ENCODE results near the gene TUBA3E.
"Not testable (repeated sequence)": the region's sequence is repeated elsewhere in the genome, so short reads cannot be mapped to it uniquely, and the experiment has no call there.

The TUBA3E gene

DNA sequence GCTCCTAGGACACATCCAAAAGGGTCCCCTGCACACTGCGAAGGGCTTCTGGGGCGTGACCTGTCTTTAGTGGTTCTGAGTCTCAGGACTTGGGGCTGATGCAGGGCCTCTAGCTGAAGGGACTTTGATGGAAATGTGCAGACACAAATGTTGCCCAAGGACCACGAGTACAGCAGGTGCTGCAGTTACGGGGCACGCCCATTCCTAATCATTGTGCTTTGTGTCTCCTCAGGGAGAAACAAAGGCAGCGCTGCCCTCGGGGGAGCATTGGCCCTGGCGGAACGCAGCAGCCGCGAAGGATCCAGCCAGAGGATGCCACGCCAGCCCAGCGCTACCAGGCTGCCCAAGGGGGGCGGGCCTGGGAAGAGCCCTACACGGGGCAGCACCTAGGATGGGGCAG, 8.0 kb downstream of the TUBA3E start:
- no peak for DNase-seq

DNA sequence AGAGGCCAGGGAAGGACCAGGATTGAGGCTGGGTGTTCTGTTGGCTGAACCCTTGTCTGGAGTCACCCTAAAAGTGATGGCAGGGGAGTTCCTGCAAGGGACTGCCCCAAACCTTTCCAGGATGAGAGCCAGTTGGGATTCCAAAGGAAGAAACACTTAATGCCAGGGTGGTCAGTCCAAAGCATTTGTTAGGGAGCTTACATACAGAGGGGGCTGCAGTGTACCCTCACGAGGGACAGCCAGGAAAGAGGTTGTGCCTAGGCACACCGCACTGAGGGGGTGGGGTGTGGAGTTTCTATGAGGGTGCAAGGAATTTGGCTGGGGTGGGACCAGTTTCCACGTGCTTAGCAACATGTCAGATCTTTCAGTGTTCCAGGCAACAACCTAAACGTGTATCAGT, 9.3 kb downstream of the TUBA3E start:
- not testable (repeated sequence) for DNase-seq

DNA sequence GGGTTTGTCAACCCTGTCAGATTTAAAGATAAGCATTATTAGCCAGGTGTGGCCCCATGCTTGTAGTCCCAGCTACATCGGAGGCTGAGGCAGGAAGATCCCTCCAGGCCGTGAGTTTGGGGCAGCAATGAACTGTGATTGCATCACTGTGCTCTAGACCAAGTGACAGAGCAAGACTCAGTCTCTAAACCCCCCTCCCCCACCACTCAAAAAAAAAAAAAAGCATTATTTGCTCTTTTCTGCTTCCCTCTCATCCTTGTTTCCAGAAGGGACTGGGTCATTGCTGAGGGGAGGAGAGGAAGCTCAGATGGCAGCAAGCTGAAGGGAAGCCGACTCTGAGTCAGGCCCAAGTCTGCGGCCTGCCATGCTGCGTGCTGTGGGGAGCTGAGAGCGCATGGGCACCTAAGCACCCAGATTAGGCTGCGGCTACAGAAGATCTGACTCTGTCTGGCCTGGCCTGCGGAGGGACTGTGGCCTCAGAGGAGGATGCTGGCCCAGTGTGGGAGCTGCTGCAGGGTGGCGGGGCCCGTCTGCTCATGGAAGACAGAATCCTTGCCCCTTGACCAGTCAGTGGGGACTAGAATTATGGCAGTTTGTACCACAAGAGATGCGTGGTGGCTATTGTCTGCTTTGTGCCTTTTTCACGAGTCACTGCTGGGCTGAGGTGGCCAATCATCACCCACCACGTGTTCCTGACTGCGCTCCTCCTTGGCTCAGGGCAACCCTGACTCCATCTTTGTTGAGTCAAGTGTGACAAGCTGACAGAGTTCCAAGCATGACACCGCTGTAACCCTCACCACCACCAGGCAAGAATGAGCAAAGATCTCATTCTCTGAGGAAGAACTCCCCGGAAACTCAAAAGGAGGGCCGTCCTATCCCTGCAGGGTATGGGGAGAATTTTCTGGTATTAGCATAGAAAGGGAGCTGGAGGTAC, 10.1 kb downstream of the TUBA3E start:
- DNase-seq, result not testable (repeated sequence)

DNA sequence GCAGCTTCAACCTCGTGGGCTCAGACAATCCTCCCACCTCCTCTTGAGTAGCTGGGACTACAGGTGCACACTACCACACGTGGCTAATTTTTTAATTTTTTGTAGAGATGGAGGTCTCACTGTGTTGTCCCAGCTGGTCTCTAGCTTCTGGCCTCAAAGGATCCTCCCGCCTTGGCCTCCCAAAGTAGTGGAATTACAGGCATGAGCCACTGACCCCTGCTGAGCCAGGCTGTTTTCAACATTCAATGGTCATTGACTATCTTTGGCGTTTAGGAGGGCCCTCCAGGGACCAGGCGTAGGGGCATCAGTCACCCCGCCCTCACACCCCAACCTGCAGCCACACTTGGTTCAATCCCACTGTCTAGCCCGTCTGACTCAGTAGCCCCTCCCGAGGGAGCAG, 11.0 kb downstream of the TUBA3E start:
- no peak for DNase-seq

DNA sequence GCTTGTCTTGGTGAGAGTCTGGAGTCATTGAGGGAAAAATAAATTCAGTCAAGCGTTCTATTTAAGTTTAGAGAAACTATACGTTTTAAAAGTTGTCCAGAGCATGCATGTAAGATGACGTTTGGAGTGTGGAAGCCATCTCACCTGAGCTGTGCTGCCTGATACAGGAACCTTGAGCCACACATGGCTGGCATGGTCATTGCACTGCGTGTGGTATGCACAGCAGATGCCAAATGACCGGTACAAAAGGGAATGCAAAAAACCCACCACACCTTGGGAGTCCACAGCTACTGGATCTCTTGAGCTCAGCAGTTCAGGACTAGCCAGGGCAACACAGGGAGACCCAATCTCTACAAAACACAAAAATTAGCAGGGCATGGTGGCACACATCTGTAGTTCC, 11.8 kb downstream of the TUBA3E start:
- DNase-seq, result no peak

DNA sequence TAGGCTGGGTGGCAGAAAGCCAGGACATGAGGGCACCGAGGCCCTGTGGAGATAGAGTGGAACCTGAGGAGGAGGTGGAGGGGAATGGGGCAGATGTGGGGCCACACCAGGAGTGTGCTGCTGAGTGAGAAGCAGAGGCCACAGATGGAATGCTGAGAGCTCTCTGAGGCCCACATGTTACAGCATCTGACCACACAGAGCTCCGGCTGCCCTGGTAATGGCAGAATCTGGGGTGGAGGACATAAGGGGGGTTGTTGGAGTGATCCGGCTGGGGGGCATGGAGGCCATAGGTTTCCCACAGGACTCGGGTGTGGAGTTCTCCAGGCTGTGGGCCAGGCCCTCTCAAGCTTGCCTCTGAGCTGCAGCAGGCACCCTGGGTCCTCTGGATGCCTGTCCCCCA, 12.3 kb downstream of the TUBA3E start:
- no peak for DNase-seq

DNA sequence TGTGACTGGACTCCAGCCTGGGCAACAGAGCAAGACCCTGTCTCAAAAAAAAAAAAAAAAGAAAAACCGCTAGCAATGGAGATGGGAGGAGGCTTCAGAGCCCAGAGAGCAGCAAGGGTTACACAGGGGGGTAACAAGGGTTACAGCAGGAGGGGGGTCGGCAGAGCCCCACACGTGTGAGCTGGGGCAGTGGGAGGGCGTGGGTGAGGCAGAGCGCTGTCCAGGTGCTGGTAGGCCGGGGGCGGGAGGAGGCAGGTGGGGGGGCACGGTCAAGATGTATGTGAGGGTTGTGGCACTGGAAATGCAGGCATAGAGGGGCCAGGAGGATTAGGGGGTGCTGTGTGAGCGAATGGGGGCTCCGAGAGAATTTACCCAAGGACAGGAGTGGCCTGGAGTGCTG, 12.8 kb downstream of the TUBA3E start:
- DNase-seq, result no peak

DNA sequence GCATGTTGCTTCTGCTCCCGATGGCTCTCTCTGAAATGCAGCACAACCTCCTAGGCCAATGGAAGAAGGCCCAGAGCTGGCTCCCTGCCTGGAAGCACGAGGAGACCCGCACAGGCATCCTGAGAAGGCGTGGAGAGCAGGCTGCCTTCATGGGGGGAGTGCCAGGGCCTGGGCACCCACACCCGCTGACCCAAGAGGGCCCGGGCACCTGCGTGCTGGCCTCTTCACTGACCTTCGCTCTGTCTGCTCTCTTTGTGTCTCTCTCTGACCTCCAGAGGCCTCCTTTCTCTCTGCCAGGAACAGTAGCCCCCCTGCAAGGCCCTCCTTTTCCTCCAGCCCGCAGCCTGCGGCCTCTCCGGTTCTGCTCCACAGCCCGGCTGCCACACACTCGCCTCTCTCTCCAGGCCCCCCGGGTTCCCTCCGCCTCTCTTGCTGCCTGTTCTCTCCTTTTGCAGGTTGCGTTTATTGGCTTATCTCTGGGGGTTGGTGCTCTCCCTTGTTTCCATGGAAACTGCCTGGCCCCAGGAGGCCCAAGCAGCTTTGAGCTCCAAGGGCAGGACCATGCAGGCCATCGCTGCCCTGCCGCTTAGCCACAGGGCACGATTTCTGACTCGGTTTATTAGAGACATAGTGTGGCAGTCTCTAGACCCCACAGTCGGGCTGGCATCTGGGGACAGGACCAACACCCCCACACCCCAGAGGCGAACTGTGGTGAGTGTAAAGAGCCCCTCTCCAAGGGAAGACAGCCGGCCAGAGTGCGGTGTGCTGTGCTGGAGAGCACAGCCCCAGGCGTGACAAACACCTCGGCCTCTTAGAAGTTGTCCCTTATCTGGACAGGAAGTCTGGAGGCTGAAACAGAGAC, 14.5 kb downstream of the TUBA3E start:
- DNase-seq, result no peak

DNA sequence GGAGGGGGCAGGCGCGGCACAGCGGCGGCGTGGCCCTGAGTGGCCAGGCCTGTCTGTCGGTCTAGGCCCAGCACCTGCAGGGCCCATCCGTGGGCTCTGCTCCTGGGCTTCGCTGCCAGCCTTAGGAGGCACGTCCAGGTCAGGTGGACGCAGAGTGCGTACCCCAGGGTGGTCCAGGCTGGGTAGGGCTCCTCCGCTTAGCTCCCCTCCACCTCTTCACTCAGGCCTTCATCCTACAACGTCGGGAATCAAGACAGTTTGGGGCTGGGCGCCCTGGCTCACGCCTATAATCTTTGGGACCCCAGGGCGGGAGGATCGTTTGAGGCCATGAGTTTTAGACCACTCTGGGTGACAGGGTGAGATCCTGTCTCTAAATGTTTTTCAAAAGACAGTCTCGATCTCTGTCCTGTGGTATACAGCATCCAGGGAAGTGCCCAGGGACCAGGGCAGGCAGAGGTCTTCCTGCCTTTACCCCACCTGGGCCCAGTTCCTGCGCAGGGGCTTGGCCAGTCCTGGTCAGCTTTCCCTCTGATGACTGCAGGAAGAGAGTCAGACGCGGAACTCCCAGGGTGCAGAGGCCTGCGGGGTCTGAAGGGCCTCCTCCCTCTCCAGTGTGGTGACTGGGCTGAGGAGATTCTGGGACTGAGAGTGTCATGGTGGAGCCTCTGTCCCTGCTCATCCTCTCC, 15.3 kb downstream of the TUBA3E start:
- DNase-seq, result not testable (repeated sequence)

DNA sequence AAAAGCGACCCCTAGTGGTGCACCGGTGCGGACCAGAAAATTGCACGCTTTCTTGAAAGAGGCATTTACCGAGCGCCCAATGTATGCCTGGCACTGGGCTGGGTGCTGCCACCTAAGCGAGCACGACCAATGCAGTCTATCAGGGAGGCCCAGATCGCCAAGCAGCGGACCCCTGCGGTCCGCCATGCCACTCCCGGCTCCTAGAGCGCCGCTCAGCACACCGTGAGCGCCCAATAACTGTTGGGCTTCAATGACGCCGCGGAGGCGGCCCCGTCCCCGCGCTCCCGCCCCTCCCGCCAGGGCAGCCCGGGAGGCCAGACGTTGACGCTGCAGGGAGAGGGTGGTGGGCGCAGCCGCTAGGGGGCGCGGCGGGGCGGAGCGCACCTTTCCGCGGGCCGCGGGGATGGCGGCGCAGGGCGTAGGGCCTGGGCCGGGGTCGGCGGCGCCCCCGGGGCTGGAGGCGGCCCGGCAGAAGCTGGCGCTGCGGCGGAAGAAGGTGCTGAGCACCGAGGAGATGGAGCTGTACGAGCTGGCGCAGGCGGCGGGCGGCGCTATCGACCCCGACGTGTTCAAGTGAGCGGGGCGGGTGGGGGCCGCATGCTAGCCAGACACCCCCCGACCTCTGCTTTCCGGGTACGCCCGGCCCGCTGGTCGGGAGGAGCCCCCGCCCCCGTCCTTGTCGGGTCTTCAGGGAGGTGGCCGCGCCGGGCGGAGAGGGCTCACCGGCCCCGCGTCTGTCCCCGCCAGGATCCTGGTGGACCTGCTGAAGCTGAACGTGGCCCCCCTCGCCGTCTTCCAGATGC, 16.2 kb downstream of the TUBA3E start, which contains the start of gene MZT2B:
MZT2B (plus strand) TSS at position 383 of the 803 bp plus-strand sequence; CDS start at position 404, 21 bp downstream.
- DNase-seq, result peak; percentile 29

DNA sequence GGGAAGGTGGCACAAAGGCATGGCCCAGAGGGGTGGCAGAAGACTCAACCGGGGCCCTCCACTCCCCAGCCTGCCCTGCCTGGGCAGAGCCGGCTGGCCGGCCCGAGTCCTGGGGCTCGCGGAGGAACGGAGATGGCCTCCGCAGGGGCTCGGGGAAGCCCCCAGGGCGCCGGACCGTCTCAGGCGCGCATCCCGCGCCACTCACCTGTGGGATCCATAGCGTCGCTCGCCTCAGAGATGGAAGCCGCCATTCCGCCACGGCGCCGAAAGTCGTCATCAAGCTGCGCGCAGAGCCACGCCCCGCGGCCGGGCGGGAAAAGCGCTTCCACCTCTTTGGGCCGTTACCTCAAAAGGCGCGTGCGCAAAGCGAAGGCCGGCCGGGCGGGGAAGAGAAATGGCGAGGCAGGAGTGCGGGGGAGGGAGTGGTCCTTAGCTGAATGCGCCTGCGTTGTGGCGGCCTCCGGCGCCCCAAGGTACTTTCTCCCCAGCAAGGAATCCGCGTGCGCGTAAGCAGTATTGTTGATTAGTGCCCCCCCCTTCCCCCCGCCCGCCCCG, 16.8 kb downstream of the TUBA3E start, which contains the start of gene SMPD4:
SMPD4 (minus strand) TSS at position 278 of the 555 bp plus-strand sequence. CDS start 5,010 bp downstream, outside the sequence.
- peak; percentile 90 for DNase-seq

DNA sequence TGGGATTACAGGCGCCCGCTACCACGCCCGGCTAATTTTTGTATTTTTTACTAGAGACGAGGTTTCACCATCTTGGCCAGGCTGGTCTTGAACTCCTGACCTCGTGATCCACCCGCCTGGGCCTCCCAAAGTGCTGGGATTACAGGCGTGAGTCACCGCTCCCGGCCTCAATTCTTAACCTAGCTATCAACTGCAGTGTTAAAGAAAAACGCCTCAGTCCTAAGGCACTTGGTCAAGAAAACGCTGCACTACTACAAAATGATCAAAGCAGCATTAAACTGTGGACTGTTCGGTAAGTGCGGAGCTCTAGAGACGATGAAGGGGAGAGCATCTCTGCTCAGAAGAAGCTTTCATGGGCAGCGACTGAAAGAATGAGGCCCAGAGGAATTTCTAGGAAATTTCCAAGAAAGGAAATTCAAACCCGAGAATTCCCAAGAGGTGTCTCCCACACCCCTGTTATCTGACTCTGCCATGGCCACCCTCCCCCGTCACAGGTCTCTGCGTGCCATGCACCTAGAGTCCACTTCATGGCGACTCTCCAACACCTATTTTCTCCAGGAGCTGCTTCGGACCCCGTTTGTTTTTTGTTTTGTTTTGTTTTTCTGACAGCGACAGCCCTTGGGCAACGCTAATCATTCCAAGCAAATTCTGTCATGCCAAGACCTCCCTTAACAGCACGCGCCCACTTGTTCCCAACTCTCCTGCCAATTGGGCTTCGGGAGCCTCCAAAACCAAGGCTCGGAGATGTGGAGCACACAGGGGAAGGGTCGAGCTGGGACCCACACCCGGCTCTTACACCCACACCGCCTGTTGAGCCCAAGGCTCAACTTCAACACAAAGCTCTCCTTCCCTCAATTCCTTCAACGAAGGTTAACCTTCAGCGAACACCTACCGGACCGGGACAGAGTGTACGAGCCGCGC, 17.6 kb downstream of the TUBA3E start:
- not testable (repeated sequence) for DNase-seq

DNA sequence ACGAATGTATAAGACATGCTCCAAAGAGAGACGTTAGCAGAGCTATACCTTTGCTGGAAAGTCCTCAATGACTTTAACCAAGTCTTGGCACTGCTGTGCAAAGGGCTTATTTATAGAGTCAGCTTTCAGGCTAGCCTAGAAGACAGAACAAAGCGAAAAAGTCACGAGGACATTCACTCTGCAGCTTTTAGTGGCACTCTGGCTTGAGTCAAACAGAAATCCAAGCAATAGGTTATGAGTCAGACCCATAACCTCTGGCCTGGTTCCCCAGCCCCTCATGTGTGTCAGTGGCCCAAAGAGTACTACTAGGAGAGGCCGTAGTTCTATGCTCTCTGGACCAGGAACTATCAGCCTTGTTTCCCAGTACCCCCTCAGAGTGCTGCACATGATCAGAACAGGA, 23.4 kb downstream of the TUBA3E start:
- not testable (repeated sequence) for DNase-seq

DNA sequence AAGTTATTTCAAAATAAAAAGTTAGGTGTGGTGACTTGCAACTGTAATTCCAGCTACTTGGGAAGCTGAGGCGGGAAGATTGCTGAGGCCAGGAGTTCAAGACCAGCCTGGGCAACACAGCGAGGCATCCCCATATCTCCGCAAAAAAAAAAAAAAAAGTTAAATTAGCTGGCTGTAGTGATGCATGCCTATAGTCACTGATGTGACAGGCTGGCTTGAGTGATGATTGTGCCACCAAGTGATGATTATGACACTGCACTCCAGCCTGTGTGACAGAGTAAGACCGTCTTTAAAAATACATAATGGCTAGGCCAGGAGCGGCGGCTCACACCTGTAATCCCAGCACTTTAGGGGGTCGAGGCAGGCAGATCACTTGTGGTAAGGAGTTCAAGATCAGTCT, 28.3 kb downstream of the TUBA3E start:
- DNase-seq, result no peak

DNA sequence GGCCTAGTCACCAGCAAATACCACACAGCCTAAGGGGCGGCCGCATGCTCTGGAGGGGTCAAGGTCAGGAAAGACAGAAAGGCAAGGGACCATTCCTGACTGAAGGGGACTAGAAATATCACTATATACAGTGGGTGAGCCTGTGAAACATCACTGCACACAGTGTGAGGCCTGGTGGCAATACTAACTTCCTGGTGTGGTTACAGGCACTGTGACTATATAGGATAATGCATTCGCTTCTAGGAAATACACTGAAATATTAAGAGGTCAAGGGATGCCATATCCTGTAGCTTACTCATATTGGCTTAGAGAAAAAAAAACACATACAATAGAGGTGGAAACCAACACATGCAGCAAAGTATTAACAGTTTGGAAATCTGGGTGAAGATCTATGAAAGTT, 29.1 kb downstream of the TUBA3E start:
- DNase-seq, result not testable (repeated sequence)

DNA sequence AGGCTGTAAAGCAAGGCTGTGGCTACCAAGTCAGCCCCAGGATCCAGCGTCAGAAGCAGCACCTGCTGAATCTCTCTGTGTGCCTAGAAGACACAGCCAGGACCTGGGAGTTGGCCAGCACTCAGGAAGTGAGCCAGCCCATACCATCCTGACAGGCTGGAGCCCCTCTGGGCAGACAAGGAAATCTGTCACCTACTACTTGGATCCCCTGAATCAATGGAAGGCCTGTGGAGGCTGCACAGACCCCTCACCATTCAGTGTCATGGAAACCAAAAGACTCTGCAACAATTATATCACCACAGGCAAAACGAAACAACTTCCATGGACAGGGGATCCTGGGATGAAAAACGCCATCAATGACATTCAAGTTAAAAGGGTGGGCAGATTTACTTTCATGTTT, 31.6 kb downstream of the TUBA3E start:
- DNase-seq, result not testable (repeated sequence)

DNA sequence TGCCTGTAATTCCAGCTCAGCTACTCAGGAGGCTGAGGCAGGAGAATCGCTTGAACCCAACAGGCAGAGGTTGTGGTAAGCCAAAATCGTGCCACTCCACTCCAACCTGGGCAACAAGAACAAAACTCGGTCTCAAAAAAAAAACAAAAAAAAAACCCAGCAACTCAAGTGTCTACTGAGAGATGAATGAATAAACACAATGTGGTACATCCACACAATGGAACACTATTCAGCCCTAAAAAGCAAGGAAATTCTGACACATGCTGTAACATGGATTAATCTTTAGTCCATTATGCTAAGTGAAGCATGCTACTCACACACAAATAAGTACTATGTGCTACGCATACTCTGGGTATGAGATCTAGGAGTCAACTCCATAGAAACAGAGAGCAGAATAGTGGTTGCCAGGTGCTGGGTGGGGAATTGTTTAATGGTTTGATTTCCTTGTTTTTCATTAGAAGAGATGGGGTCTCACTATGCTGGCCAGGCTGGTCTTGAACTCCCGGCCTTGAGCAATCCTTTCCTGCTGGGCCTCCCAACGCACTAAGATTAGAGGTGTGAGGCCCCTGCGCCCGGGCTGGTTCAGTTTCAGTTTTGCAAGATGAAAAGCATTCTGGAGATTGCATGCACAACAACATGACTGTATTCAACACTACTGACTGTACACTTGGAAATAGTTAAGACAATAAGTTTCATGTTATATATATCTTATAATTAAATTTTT, 32.8 kb downstream of the TUBA3E start:
- DNase-seq, result no peak

DNA sequence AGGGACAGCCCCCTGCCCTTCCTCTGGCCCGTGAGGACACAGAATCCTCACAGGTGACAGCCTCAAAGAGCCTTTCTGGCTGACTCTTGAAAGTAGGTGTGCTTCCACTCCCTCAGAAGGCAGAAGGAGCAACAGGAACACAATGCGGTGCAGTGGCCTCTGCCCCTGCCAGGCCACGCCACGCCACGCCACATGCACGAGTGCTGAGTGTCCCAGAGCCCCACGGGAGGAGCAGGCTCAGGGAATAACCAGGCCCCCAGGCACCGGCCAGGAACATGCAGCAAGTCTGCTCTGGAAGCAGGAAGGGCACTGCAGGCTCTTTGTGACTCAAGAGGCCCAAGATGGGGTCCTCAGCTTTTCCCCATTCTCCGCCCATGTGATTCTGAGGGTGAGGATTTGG, 35.3 kb downstream of the TUBA3E start:
- no peak for DNase-seq

DNA sequence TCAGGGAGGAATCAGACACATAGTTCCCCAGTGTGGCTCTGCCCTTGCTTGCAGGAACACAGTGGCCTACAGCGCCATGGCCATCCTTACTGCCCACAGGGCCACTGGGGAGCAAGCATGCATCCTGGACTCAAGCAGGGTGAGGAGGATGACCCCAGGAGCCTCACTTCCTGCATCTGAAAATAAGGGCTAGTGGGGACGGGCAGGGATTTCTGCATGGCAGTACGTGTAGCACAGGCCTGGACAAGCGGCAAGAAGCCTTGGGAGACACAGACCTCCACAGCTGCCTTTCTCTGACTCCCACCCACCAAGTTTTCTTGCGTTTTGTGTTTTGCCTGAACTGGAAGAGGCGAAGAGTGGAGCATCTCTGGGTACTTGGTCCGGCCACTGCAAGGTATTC, 35.8 kb downstream of the TUBA3E start:
- DNase-seq, result not testable (repeated sequence)
